Fibroblast of gingiva (primary cell): ENCODE data around the gene ANKRD30A.
"Not testable (repeated sequence)": the region's sequence is repeated elsewhere in the genome, so short reads cannot be mapped to it uniquely, and the experiment has no call there.

Experiments
- DNase-seq: peaks from one replicate; pipeline ENCODE4 v3.0.0-alpha.2; 2011; ENCODE audit warnings: low read depth

ANKRD30A gene

GRCh38 chr10:37125191-37125732 is at the start of gene ANKRD30A:
TSS of gene ANKRD30A (plus strand) at chr10:37125598. CDS start at chr10:37125788, 190 bp downstream.
- no peak for DNase-seq

- DNase-seq: not testable (repeated sequence)
These were observed 49.3 kb upstream of the ANKRD30A start for GRCh38 chr10:37076083-37076482.

GRCh38 chr10:37095792-37096573 is 29.4 kb upstream of the ANKRD30A start:
- DNase-seq: no peak

GRCh38 chr10:37101261-37101660 is 24.1 kb upstream of the ANKRD30A start:
- DNase-seq: no peak

- no peak for DNase-seq
These were observed 16.4 kb upstream of the ANKRD30A start for GRCh38 chr10:37109000-37109399.

- no peak for DNase-seq
These were observed 866 bp upstream of the ANKRD30A start for GRCh38 chr10:37124532-37124931.

GRCh38 chr10:37125921-37126320 is 523 bp downstream of the ANKRD30A start:
- no peak for DNase-seq

- DNase-seq: no peak
These were observed 21.0 kb downstream of the ANKRD30A start for GRCh38 chr10:37146443-37146842.

GRCh38 chr10:37162430-37162829 is 37.0 kb downstream of the ANKRD30A start:
- not testable (repeated sequence) for DNase-seq

- not testable (repeated sequence) for DNase-seq
These were observed 46.5 kb downstream of the ANKRD30A start for GRCh38 chr10:37171945-37172344.

- DNase-seq: not testable (repeated sequence)
These were observed 52.9 kb downstream of the ANKRD30A start for GRCh38 chr10:37178296-37178695.

- DNase-seq: not testable (repeated sequence)
These were observed 57.3 kb downstream of the ANKRD30A start for GRCh38 chr10:37182719-37183118.

- DNase-seq: no peak
These were observed 80.7 kb downstream of the ANKRD30A start for GRCh38 chr10:37206132-37206531.

- DNase-seq: no peak
These were observed 95.5 kb downstream of the ANKRD30A start for GRCh38 chr10:37220866-37221265.

- no peak for DNase-seq
These were observed 96.6 kb downstream of the ANKRD30A start for GRCh38 chr10:37222046-37222445.

GRCh38 chr10:37225163-37225562 is 99.8 kb downstream of the ANKRD30A start:
- DNase-seq: no peak

GRCh38 chr10:37226524-37226923 is 101.1 kb downstream of the ANKRD30A start:
- DNase-seq: no peak

GRCh38 chr10:37234692-37235091 is 109.3 kb downstream of the ANKRD30A start:
- DNase-seq: no peak

GRCh38 chr10:37236093-37236492 is 110.7 kb downstream of the ANKRD30A start:
- DNase-seq: no peak

- DNase-seq: no peak
These were observed 114.8 kb downstream of the ANKRD30A start for GRCh38 chr10:37240223-37240622.

GRCh38 chr10:37246637-37247036 is 121.2 kb downstream of the ANKRD30A start:
- DNase-seq: no peak

GRCh38 chr10:37255837-37256236 is 130.4 kb downstream of the ANKRD30A start:
- not testable (repeated sequence) for DNase-seq

GRCh38 chr10:37263304-37263703 is 137.9 kb downstream of the ANKRD30A start:
- DNase-seq: no peak

GRCh38 chr10:37268266-37268665 is 142.9 kb downstream of the ANKRD30A start:
- DNase-seq: no peak
